ENCODE measurements around the gene OPCML.

DNA sequence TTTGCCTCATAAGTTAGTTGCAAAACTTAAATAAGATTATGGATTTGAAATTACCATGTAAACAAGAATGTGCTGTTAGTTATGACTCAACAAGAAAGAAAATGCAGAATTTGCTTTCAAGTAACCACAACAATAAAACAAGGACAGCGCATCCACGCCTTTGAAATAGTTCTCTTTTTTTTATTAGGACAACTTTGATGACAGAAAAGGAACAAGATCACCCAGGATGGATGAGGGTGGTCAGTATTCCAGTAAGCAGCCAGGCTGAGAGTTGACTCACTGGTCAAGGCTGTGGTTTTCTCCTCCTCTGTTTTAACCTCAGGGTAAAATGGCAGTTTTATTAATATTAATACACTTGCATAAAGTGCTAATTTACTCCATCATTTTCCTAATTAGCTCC lies 544.4 kb downstream of the OPCML start:
- no peak for TF ChIP-seq POLR2A (IDR thresholded peaks at IDR 0.05)
- TF ChIP-seq, protein P1, sequence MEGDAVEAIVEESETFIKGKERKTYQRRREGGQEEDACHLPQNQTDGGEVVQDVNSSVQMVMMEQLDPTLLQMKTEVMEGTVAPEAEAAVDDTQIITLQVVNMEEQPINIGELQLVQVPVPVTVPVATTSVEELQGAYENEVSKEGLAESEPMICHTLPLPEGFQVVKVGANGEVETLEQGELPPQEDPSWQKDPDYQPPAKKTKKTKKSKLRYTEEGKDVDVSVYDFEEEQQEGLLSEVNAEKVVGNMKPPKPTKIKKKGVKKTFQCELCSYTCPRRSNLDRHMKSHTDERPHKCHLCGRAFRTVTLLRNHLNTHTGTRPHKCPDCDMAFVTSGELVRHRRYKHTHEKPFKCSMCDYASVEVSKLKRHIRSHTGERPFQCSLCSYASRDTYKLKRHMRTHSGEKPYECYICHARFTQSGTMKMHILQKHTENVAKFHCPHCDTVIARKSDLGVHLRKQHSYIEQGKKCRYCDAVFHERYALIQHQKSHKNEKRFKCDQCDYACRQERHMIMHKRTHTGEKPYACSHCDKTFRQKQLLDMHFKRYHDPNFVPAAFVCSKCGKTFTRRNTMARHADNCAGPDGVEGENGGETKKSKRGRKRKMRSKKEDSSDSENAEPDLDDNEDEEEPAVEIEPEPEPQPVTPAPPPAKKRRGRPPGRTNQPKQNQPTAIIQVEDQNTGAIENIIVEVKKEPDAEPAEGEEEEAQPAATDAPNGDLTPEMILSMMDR (IDR thresholded peaks at IDR 0.05), result no peak
- TF ChIP-seq POLR2AphosphoS5 (IDR thresholded peaks at IDR 0.05), result no peak
- TF ChIP-seq EP300 (IDR thresholded peaks at IDR 0.05), result no peak

All from suprapubic skin (tissue), 4 donors.